IPS DF 19.7 (cell line): Measurements from ENCODE around the gene SRPK1.

Source experiments
- DNase-seq: peaks from one replicate; pipeline ENCODE4 v3.0.0-alpha.2; 2013; ENCODE audit warnings: low read depth, low spot score

Gene SRPK1

DNA sequence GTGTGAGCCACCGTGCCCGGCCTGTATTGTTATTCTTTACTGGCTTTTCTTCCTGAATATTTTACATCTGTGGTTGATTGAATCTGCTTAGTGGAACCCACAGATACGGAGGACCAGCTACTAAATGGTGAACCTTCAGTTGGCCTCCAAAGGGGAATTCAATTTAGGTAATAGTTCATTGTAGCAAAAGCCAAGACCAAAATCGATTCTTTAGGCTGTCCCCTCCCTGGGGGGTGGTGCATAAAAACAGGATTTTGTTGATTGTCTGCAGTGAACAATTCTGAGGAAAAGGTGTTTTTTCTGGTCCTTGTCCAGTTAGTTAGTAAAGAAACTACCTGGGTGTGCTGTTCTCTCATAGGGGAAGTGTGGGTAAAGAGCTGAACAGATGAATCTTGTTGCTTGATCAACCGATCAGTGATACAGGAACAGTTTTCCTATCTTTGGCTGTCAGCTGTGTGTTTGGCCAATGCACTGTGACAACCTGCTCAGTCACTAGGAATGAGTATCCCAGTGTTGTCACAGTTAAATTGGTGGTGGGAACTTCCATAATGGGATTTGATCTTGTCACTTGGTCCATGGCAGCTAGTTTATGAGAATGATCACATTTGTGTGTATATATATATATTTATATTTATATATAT lies 96.2 kb downstream of the SRPK1 start:
- no peak for DNase-seq

DNA sequence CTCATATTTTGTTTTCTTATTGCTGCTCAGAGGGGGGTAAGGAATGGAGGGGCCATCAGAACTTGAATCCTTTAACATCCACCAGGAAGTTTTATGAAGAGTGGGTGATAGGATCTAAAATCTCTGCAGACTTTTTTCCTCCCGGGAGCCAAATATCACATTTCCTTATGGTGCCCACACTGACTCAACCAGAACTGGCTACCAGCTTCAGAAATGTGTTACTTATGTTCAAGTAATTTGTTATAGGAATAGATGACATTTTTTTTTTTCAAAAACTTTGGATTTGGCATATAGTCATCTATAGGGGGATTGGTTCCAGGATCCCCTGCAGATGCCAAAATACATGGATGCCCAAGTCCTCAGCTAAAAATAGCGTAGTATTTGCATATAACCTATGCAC lies 97.3 kb downstream of the SRPK1 start:
- no peak for DNase-seq

DNA sequence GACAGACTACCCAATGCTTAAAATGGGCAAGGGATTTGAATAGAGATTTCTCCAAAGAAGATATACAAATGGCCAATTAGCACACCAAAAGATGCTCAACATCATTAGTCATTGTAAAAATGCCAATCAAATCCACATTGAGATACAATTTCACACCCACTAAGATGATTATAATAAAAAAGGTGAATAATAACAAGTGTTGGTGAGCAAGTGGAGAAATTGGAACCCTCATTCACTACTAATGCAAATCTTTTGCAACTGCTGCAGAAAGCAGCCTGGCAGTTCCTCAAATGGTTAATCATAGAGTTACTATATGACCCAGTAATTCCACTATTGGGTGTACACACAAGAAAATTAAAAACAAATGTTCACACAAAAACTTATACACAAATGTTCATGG lies 103.4 kb downstream of the SRPK1 start:
- no peak for DNase-seq

DNA sequence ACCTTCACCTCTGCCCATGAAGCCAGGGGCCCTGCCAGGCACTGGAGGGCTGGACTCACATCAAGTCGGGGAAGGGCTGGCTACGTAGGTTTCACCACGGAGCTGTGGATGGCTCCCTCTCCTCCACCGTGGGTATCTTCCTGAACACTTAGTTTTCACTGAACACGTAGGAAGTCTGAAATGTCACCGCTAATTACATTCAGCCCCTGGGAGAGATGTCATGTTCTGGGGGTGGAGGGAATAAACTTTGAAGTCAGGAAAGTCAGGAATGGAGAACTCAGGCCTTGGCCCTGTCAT lies 109.3 kb downstream of the SRPK1 start:
- no peak for DNase-seq

DNA sequence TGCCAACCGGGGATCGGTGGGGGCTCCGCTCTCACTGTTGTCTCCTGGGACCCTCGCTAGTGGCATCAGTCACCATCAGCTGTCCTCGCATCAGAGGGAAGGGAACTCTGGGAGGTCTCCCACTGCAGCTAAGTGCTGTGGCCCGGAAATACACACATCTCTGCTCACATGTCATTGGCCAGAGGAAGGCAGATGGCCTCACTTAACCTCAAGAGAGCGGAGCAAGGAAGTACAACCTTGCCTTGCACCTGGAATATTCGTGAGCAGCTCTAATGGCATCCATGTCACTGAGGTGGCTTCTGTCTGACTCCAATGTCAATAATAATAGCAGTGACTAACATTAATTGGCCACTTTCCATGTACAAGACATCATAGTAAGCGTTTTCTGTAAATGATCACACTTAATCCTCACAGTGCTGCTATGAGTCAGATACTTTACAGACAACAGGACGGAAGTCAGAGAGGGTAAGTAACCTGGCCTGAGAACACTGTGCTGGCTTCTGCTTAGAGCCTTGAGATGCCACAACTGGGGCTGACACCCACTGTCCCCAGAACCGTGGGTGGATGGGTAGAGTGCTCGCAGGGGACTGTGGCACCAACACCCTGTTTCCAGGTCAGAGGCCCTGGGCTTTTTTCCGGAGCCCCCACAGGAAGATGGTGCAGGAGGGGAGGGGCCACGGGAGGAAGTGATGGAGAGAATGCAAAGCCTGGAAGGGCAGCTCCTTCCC lies 109.8 kb downstream of the SRPK1 start:
- DNase-seq: no peak

DNA sequence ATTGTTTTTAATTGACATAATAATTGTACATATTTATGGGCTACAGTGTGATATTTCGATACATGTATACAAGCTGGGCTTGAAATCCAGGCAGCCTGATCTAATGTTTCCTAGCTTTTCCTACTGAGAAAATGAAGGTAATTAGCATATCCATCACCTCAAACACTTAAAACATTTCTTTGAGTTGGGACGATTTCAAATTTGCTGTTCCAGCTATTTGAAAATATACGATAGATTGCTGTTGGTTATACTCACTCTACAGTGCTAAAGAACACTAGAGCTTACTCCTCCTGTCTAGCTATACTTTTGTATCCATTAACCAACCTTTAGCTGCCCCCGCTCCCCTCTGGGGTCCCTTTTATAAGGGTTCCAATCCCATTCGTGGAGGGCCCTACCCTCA lies 111.1 kb downstream of the SRPK1 start:
- DNase-seq: no peak

DNA sequence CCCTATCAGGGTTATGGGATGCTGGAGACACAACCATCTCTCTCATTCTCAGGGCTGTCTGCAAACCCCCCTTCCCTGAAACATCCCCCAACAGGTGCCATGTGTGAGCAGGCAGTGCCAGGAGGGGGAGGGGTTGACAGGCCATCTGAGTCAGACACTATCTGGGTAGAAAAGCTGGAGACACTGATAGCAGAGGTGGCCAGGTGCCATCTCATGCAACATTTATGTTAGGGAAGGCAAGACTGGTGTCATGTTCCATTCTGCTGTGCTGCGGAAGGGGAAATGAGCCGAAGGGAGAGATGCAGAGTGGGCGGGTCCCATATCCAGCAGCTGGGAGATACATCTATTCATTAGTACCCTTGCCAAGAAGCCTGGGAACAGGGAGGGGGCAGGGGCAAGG lies 112.2 kb downstream of the SRPK1 start:
- DNase-seq: no peak

DNA sequence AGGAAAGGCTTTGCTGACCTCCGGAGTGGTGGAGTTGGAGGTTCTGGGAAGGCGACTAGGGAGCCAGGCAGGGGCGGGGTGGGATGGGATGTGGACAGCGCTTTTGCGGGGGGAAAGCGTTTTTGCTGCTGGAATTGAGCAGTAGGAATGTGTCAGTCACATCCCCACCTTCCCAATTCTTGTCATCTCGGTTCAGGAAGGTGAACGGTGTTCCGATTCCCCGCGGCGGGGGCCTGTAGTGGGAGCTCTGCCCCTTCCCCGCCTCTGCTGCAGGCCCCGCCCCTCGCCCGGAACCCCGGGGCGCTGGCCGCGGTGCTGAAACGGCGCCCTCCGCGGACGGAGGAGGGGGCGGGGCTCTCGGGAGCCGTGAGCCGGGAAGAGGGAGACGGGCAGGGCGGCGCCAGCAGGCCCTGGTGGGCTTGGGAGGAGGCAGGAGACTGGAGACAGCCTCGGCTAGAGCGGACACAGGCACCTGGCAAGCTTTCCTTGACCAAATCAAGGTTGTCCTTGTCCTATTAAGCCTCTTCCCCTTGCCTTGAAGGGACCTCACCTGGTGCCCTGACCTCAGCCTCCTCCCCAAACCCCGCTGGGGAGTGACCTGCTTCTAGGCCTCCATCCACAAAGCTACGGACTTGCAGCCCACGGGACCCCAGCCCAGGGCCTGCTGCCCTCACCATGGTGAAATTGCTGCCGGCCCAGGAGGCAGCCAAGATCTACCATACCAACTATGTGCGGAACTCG lies 115.7 kb downstream of the SRPK1 start, which contains the start of gene LHFPL5:
Gene LHFPL5 (plus strand): TSS at position 357 of the 741 bp plus-strand sequence. CDS start 319 bp downstream, at position 676.
- DNase-seq: no peak

DNA sequence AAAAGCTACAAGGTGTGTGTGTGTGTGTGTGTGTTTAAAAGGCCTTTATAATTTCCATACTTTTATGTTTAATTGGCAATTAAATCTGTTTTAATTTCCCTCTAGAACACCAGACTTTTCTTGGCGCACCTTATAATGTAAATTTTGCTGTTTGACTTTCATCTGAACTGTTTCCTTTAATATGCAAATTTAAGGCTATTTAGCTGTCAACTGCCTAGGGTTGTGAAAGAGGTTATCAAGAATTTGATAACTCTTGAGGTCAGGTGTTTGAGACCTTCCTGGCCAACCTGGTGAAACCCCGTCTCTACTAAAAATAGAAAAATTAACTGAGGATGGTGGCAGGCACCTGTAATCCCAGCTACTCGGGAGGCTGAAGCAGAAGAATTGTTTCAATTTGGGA lies 119.8 kb downstream of the SRPK1 start:
- no peak for DNase-seq

DNA sequence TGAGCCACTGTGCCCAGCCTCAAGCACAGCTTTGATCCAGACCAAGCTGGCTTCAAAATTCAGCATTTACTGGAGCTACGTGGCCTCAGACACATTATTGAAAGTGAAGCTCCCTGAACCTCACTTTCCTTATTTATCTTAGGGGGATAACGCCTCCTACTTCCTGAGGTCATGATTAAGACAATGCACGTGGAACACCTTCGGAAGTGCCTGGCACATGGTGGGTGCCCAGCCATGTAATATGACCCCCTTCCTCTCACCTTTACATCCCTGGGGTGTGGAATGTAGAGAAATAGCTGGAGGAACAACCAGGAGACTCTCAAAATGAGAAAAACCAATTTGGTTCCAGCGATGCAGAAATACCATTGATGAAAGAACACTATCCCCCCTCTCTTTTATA lies 122.2 kb downstream of the SRPK1 start:
- no peak for DNase-seq

DNA sequence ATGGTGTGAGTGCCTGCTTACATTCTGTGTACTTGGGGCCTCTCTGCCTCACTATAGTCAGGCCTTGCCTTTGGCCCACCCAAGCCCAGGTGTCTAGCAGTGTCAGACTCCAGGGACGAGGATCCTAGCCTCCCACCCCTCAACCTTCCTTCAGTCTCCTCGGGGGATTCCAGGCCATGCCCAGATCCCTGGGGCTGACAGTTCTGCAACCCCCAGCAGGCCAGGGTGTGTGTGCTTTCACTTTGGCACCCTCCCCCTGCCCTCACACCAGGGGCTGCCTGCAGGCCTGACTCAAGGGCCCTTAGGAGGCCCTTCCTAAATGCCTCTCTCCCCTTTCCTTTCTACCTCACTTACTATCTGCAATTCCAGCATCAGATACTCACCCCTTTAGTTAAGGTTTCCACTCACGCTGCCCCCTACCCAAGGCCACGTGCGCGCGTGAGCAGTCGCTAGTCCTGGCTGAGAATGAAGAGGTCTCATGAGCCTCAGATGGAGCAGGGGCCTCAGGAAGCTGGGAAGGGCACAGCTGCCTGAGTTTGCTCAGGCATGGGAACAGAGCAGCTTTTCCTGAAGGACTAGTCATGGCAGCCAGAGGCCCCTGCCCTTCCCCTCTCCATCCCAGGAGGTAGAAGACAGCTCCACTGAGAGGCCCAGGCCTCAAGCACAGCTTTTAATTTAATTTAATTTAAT lies 122.9 kb downstream of the SRPK1 start:
- DNase-seq: no peak

DNA sequence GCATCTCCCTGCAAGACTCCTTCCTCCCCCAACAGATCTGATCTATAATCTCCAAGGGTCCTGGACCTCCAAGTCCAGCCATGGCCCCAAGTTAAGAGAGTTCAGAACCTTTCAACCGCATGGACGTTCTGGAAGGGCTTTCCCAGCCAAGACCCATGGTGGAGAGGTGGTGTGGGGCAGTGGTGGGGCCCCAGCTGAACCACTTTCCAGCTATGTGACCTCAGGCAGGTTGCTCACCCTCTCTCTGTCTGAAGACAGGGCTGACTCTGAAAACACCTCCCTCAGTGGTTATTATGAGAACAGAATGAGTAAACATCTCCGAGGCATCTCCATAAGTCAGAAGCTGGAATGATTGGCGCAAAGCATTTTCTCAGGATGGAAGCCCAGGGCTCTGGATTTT lies 124.7 kb downstream of the SRPK1 start:
- no peak for DNase-seq

DNA sequence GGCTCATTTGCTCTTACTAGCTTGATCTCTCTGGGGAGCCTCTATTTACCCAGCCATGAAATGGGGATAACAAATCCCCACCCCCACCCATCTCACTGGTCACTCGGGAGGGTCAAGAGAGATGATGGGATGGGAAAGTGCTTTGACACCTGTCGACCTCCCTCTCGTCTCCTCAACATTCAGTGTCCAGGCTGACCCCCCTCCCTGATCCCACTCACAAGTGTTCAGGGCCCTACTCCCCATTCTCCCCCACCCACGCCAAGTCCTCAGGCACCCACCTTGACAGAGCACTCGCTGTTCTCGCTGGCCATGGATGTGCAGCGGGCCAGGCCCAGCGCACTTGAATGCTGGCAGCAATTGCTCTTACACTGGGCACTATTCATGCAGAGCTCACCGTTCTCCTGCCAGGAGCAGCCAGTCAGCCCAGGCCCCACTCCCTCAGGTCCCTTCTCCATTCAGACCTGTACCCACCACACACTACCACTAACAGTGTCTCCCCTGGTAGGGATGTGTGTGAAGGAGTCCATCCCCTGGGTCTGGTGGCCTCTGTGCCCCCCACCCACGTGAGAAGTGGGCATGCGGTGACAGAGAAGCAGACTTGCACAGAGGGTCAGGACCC lies 125.3 kb downstream of the SRPK1 start:
- DNase-seq: no peak

DNA sequence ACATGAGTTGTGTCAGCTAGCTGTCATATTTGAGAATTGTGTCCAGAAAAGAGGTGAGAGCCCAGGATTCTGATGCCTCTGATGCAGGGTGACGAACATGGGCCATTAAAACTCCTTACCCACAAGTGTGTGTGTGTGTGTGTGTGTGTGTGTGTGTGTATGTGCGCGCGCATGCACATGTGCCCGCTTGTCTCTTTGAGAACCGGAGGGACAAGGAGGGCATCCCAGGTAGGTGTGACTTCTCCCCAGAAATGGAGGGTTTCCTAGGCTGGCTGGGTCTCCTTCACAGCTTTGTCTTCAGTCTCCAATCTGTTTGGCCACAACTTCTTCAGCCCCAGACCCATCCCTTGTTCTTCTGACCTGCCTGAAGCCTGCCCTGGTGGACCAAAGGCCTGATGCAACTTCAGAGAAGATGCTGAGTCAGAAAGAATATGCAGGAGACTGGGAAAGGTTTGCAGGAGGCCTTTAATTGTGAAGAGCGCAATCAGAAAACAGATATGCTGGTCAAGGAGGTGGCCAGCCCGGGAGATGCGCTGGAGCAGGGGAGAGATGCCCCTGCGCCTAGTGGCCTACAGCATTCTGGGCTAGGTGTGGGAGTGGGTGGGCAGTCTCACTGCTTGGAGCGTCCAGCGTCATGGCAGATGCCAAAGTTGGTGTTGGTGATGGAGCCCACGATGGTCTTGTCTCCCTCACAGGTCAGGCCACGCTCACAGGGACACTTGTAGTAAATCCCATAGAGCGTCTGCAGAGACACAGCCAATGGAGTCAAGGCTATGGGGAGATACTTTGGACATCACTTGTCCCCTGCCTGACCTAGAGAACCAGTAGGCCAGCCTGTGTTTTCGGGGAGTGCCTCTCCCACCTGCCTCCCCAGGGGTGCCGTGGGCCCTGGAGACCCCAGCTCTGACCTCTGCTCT lies 126.1 kb downstream of the SRPK1 start:
- no peak for DNase-seq

DNA sequence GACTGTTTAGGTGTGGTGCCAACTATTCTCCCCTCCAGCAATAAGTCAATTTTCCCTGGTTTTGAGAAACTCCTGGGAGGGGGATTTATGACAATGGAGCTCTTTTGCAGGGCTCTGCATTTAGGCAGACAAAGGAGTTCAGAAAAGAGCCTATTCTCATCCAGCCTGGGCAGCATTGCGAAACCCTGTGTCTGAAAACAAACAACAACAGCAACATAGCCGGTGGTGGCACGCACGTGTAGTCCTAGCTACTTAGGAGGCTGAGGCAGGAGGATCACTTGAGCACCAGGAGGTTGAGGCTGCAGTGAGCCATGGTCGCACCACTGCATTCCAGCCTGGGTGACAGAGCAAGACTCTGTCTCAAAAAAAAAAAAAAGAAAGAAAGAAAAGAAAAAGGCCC lies 130.2 kb downstream of the SRPK1 start:
- no peak for DNase-seq

DNA sequence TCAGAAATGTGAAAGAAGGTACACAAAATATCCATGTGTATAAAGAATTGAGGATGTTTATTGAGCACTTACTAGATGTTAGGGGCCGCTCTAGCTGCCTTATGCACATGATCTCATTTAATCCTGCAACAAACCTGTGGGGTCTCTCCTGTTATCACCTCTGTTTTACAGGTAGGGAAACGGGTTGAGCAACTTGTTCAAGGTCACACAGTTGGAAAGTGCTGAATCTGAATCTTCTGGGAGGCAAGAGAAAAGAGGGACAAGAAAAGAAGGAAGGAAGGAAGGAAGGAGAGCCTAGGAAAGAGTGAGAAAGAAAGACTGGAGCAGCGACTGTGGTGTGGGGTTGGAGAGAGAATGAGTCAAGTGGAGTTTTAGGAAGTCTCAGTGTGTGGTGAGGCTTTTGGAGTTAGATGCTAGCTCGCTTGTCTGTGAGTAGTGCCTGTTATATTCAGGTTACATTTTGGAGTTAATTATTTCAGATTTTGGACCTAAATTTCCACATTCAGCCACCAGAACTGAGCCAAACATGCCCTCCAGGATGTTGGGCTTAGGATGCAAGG lies 132.4 kb downstream of the SRPK1 start:
- no peak for DNase-seq

DNA sequence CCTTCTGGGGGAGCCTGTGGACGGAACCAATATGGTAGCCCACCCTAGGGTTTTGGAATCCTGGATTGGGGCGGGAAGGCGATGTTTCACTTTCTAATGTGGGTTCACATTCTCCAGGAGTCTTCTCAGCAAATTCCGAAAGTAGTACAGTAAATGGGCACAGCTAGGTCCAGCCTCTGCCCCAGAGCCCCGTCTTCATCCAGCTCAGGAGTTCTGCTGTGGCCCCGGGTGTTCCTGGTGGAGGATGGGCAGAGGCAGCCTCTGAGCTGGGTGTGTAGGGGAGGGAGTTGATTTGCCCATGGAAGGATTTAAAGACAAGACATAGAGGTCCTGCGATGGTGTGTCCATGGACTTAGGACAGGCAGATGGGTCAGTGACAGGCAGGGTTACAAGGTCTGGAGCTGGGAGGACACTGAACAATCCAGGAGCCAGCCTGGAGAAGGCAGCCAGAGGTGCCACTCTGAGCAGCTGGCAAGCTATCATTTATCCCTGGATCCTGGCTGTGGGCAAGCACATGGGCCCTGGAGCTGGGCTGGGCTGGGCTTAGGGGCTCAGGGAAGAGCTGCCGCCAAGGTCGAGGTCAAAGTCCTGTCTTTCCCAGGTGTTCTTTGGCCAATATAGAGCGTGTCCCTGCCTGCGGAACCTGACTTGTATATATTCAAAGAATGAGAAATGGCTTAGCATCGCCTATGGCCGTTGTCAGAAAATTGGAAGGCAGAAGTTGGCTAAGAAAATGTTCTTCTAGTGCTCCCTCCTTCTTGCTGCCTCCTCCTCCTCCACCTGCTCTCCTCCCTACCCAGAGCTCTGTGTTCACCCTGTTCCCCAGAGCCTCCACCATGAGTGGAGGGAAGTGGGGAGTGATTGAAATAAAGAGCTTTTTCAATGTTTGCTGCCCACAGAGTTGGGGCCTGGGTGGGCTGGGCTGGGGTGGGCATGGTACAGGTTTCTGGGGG lies 133.4 kb downstream of the SRPK1 start:
- DNase-seq: no peak

DNA sequence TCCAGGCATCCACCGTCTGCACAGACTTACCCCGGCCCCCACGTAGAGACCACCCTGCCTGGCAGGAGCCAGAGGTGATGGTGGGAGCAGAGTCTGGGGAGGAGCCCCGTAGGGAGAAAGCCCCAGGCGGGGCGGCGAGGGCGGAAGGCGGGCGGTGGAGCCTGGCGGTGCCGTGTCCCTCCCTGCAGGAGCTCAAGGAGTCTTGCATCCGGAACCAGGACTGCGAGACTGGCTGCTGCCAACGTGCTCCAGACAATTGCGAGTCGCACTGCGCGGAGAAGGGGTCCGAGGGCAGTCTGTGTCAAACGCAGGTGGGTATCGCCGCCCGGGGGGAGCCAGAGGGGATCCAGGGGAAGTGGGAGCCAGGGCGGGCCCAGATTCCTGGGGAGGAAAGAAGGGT lies 134.1 kb downstream of the SRPK1 start:
- DNase-seq: no peak

DNA sequence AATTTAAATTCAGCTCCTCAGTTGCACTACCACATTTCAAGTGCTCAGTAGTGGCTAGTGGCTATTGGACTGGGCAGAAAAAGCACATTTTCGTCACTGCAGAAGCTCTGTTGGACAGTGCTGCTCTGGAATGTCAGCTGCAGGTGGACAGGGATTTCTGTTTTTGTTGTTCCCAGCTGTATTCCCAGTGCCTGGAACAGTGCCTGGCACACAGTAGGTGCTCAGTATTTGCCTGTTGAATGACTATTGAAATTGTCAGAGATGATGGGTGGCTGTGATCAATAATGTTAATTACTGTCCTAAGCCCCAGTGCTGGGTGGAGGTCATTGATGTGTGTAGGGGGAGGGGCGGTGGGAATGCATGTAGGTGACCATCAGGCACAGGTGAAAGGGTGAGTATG lies 134.6 kb downstream of the SRPK1 start:
- DNase-seq: no peak
